Vagina (tissue), 2 donors: ENCODE data around the gene SCMH1.

ENCODE experiments used
- POLR2A ChIP-seq, 2 donors: fragments of 450-650 bp; IDR thresholded peaks; one replicate each; pipeline ENCODE4 v1.6.1; 2017; ENCODE audit warnings: antibody characterized with exemption in 2 of 2, mild to moderate bottlenecking in 2 of 2, moderate library complexity in 2 of 2
- POLR2AphosphoS5 ChIP-seq, 2 donors: sonication (generic); formaldehyde crosslinking; IDR thresholded peaks; one replicate each; pipeline ENCODE4 v1.9.0; 2017; ENCODE audit warnings: antibody characterized with exemption in 2 of 2, mild to moderate bottlenecking in 2 of 2, low read depth in 1 of 2; ENCODE audit not compliant: insufficient read depth in 1 of 2

GRCh38 chr1:41289196-41289595 is 47.1 kb upstream of the SCMH1 start:
- TF ChIP-seq POLR2A (IDR thresholded peaks at IDR 0.05), result no peak
- no peak for TF ChIP-seq POLR2AphosphoS5 (IDR thresholded peaks at IDR 0.05; ENCODE audit: insufficient read depth in 1 of 2, low read depth in 1 of 2)
